HG03139 (cell line): ENCODE measurements around the gene CEBPB.
"Not testable (repeated sequence)": the region's sequence is repeated elsewhere in the genome, so short reads cannot be mapped to it uniquely, and the experiment has no call there.

Experiments
- ATAC-seq: cut with Tn5 transposase; IDR thresholded peaks from one replicate; pipeline ENCODE4 v1.9.1; 2021; ENCODE audit not compliant: unreplicated experiment

The CEBPB gene

GRCh38 chr20:50190251-50191064 is at the start of gene CEBPB:
Gene CEBPB, plus strand, starts transcription at chr20:50190830. Its CDS starts 204 bp downstream, at chr20:50191034.
- peak; percentile 26 for ATAC-seq

DNA sequence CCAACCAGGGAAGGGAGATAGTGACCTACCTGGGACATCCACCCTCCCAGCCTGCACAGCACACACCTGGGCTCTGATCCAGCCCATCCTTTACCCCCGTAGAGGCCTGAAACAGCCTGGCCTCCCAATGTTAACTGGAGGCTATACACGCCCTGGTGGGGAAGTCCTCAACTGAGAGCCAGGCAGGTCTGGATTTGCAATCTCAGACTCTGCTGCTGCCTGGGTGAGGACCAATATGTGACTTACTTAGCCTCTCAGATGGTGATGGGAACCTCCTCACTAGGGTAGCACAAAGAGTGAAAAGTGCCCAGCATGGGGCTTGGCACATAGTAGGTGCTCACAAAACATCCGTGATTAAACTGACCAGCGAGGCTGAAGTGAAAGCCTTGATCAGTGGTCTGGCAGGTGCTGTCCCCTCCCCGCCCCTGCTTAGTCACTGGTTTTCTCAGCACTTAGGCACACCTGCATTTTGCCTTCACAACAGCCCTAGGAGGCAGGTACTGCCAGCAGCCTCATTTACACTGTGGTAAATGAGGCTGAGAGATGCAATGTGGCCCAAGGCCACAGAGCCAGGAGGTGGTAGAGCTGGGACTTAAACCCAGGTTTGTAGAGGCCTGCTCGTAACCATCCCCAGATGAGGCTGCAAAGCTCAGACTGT is 49.5 kb upstream of the CEBPB start:
- no peak for ATAC-seq

DNA sequence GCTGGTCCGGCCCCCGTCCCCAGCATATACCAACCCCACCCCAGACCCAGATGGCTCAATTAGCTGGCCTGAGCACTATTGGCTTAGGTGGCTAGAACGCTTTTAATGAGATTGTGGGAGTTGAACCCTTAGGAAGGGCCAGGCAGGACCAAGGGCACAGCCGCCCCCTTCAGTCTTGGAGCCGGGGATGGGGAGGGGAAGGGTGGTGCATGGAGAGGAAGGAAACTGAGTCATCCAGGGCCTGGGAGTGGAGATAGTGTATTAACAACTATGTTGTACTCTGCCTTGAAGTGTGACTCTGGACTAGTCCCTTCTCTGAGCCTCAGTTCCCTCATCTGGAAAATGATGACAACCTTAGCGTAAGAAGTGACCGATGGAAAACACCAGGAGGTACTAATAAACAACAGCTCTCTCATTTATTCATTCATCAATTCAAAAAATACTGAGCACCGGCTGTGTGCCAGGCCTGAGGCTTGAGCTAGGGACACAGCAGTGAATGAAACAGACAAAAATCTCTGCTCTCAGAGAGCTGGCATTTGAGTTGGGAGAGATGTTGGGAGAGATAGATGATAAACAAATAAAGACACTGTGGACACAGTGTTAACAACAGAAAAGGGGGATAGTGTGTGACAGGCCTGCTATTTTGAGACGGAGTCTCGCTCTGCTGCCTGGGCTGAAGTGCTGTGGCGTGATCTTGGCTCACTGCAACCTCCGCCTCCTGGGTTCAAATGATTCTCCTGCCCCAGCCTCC is 48.6 kb upstream of the CEBPB start:
- ATAC-seq: no peak

DNA sequence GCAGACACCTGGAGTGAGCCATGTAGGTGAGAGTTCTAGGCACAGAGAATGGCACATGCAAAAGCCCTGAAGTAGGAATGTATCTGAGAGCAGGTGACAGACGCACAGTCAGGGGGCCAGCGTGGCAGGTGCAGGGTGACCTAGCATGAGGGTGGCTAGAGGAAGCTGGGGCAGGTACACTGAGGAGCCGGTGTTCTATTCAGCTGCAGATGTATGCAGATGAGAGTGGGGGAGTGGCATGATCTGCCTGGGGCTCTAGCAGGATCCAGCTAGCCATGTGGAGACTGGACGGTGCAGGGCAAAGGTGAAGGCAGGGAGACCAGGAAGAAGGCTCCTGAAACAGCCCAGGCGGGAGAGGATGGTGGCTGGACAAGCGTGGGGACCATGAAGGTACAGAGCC is 47.8 kb upstream of the CEBPB start:
- no peak for ATAC-seq

DNA sequence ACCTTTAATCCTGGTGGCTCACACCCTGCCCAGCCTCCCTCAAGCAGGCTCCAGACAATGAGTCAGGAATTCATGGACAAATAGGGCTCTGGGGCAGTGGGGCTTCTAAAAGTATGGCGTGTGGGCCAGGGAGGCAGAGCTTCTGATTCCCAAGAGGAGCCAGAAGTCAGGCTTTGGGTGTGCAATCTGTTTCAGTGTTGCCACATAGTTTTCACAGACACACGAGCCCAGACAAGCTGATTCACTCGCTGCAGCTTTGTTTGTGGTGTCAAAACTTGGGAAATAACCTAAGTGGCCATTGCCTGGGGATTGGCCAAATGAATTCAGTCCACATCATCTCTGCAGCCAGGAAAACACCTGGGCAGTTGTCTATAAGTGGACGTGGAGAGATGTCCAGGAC is 46.3 kb upstream of the CEBPB start:
- ATAC-seq: no peak

GRCh38 chr20:50145566-50145965 is 45.1 kb upstream of the CEBPB start:
- no peak for ATAC-seq

DNA sequence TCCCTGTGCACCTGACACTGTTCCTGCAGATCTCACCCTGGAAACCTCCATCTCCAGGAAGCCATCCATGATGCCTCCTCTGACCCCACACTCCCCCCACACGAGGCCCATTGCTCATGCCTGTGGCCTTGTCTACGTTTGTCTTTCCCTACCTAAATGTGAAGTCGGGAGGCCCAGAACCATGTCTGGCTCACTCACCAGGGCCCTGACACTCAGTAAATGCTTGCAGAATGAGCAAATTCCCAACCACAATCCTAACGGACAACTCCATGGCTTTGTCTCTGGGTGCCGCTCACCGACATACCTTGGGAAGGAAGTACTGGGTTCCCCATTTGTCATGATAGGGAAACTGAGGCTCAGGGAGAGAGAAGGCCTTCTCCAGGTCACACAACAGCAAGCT is 44.4 kb upstream of the CEBPB start:
- no peak for ATAC-seq

DNA sequence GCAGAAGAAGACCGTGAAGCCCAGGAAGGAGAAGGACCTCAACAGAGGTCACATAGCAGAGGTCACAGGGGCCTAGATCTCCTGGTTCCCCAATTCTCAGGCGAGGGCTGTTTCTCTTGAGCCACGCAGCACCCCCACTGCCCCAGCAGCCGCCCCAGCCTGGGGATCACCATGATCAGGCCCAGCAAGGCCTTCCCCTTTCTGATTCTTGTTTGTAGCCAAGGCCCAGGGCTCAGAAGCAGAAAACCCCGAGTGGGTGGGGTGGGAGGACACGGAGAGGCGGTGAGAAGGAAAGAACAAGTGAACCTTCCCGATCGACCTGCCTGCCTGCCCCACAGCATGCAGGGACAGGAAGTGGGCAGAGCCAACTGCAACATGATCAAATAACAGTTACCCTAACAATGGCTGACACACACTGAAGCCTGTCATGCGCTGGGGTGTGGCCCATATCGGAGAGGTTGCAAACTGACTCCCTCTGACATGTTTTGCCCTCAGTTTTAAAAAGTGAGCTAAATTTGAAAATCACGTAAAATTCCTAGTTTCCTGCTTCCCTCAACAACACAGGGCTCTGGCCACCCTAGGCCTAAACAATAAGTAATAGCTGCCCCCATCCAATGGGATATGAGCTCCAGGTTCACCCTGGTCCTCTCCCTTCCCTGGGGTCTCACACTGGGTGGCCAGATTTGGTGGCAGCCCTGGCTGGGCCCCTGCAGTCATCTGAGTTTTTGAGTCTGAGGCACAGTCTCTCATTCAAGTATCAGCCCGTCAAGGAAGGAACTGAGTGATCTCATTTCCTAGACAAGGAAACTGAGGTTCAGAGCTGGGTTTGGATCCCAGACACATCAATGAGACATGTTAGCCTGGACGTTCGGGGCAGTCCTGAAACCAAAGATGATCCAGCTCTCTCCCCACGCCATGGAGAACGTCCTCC is 43.6 kb upstream of the CEBPB start:
- ATAC-seq: peak; percentile 71

DNA sequence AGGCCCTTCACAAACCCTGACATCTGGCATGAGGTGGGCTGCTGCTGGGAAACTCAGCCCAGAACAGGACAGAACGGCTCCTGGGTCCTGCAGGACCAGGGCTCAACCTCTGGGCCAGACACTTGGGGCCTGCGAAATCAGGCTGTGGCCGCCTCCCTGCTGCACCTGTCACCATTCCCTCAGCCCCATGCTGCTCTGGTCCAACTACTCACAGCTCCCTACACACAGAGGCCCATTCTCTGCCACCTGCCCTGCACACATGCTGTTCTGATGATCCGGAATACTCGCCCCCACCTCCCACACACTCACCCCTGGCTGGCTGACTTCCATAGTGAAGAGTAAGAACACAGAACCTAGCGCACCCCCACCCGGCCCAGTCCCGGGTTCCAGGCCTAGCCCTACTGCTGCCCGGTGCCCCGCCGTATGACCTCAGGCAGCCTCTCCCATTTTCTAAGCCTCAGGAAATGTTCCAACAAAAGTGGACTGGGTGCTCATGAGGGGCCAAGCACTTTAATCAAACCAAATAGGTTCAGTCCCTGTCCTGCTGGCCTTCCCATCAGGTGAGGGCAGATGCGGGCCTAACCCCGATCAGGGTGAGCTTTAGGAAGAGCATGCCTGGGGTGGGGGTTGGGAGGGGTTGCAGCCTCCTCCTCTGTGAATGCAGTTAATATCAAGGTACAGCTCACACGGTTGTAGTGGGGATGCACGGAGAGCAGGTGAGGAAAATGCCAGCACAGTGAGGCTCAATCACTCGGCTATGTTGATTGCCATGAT is 41.0 kb upstream of the CEBPB start:
- no peak for ATAC-seq

- ATAC-seq: no peak
Measured at GRCh38 chr20:50151034-50151743, 39.4 kb upstream of the CEBPB start.

DNA sequence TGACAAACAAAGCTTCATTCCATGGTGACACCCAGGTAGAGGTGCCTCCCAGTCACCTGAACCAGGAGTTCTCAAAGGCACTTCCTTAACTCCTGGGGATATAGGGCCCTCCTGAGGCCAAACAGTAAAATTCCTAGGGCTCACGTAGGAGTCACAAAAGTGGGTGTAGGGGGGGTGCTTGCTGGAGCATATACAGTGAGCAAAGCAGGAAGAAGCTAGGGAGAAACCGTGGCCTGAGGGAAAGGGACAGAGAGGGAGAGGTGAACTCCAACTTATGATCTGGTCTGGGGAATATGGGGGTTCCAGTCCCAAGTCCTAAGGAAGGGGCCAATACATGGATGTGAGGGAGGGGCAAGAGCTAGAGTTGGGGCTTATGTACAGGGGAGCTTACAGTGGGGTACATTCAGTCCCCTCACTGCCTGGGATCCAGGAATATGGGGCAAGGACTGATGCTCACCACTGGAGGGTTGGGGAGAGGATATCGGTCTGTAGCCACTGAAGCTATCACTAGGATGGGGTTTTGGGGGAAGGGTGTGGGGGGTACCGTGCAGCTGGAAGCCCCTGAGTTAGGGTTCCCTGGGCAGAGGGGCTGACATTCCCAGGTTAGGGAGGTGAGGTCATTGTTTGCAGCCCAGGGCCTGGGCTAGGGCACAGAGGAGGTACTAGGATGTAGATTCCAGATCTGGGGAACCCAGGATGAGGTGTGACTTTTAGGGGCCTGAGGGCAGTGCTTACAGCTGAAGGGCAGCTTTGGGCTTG is 38.1 kb upstream of the CEBPB start:
- no peak for ATAC-seq

GRCh38 chr20:50153153-50153499 is 37.5 kb upstream of the CEBPB start:
- no peak for ATAC-seq

DNA sequence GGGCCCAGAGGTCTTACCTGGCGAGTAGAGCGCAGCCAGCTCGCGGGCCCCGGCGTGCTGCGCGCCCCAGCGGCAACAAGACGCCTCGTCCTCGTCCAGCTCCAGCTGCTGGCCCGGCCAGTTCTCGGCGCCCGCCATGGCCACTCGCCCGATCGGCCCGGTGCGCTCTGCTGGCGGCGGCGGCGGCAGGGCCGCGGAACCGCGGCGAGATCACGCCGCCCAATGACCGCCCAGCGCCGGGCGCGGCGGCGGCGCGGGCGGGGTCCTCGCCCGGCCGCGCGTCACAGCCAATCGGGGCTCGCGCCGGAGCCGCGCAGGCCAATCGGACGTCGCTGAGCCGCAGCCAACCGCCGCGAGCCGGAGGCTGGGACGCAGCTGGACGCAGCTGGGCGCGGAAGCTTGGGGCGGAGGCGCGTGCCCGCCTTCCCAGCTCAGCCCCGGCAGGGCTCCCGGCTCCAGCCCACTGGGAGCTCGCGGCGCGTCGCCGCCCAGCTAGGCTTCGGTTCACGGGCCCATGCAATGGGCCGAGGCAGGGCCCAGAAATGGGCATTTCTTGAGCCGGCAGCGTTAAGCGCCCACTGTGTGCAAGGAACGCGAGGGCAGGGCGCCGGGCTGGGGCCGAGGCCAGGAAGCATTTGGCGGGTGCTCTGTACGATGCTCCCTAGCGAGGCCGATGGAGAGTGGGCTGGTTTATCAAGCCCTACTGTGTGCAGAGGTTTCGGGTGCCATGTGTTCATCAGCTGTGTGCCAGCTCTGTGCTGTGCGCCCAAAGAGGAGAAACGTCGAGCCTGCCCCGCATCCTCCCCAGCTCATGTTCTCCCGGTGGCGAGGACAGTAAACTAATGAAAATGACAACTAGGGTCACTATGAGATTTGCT is 36.9 kb upstream of the CEBPB start, which contains the start of gene PEDS1:
PEDS1 (minus strand) TSS at position 224 of the 878 bp plus-strand sequence; CDS start at position 138, 86 bp downstream.
- ATAC-seq: peak; percentile 92

GRCh38 chr20:50161494-50161893 is 29.1 kb upstream of the CEBPB start:
- ATAC-seq: not testable (repeated sequence)

- ATAC-seq: no peak
Measured at GRCh38 chr20:50163570-50164317, 26.9 kb upstream of the CEBPB start.

- ATAC-seq: peak; percentile 75
Measured at GRCh38 chr20:50165684-50166554, 24.7 kb upstream of the CEBPB start.
